Measurements from ENCODE around the gene CALHM1.

The CALHM1 gene

GRCh38 chr10:103440416-103440815, 18.3 kb downstream of the CALHM1 start:
- TF ChIP-seq CTCF (IDR thresholded peaks at IDR 0.05; ENCODE audit: low read depth, low read length) = no peak
- no peak for DNase-seq (ENCODE audit: extremely low read depth, low read depth)

- TF ChIP-seq CTCF (IDR thresholded peaks at IDR 0.05; ENCODE audit: low read depth, low read length) = no peak
- no peak for DNase-seq (ENCODE audit: extremely low read depth, low read depth)
Measured at GRCh38 chr10:103439776-103440175, 18.9 kb downstream of the CALHM1 start.

- no peak for TF ChIP-seq CTCF (IDR thresholded peaks at IDR 0.05; ENCODE audit: low read depth, low read length)
- peak; percentile 11 for DNase-seq (ENCODE audit: extremely low read depth, low read depth)
Measured at GRCh38 chr10:103433858-103434257, 24.8 kb downstream of the CALHM1 start.

GRCh38 chr10:103431902-103432301, 26.8 kb downstream of the CALHM1 start:
- no peak for DNase-seq (ENCODE audit: extremely low read depth, low read depth)
- TF ChIP-seq CTCF (IDR thresholded peaks at IDR 0.05; ENCODE audit: low read depth, low read length) = no peak

GRCh38 chr10:103429647-103430046, 29.1 kb downstream of the CALHM1 start:
- TF ChIP-seq CTCF (IDR thresholded peaks at IDR 0.05; ENCODE audit: low read depth, low read length) = no peak
- no peak for DNase-seq (ENCODE audit: extremely low read depth, low read depth)

GRCh38 chr10:103428989-103429643, 29.6 kb downstream of the CALHM1 start:
- TF ChIP-seq CTCF (IDR thresholded peaks at IDR 0.05; ENCODE audit: low read depth, low read length) = no peak
- DNase-seq (ENCODE audit: extremely low read depth, low read depth) = no peak

- no peak for DNase-seq (ENCODE audit: extremely low read depth, low read depth)
- TF ChIP-seq CTCF (IDR thresholded peaks at IDR 0.05; ENCODE audit: low read depth, low read length) = no peak
Measured at GRCh38 chr10:103427866-103428265, 30.8 kb downstream of the CALHM1 start.
